Stimulated activated CD4-positive, alpha-beta T cell treated with anti-CD3 and anti-CD28 coated beads, TNF-alpha, amount 100 ng/mL, for 4 hours (primary cell): Measurements from ENCODE around the gene EDN2.
A peak's percentile ranks its signal among the peaks of the same experiment; 100 is the strongest.

Experiments
- DNase-seq, 3 experiments: peaks; one replicate each; pipeline ENCODE4 v3.0.0-alpha.2; 2020; ENCODE audit warnings: low read depth in 3 of 3

EDN2 gene

GRCh38 chr1:41437011-41437355 is 47.5 kb downstream of the EDN2 start:
- DNase-seq: no peak

GRCh38 chr1:41436281-41437010 is 48.0 kb downstream of the EDN2 start:
- DNase-seq: no peak

GRCh38 chr1:41435570-41436178 is 48.8 kb downstream of the EDN2 start:
- no peak for DNase-seq

GRCh38 chr1:41434748-41435449 is 49.6 kb downstream of the EDN2 start:
- DNase-seq: no peak

- DNase-seq: no peak
These were observed 50.2 kb downstream of the EDN2 start for GRCh38 chr1:41434306-41434705.

- no peak for DNase-seq
These were observed 51.0 kb downstream of the EDN2 start for GRCh38 chr1:41433501-41433900.

GRCh38 chr1:41432481-41433280 is 51.8 kb downstream of the EDN2 start:
- peak; percentile 44 to 55 (median 54) for DNase-seq

GRCh38 chr1:41431490-41432350 is 52.8 kb downstream of the EDN2 start:
- DNase-seq: no peak

GRCh38 chr1:41430582-41430981 is 53.9 kb downstream of the EDN2 start:
- no peak for DNase-seq

- DNase-seq: no peak
These were observed 54.4 kb downstream of the EDN2 start for GRCh38 chr1:41430069-41430468.

GRCh38 chr1:41429641-41430035 is 54.8 kb downstream of the EDN2 start:
- DNase-seq: no peak
